SU-DHL-6 (cell line): ENCODE data around the gene PSMB9.
A peak's percentile ranks its signal among the peaks of the same experiment; 100 is the strongest.

ENCODE experiments used
- H2AFZ ChIP-seq: fragments of 200-600 bp; sonication (generic); 2 replicates; pipeline ENCODE4 v1.6.1; 2014; ENCODE audit warnings: low read depth, mild to moderate bottlenecking, moderate library complexity, mixed read lengths, antibody characterized with exemption, low read length; ENCODE audit not compliant: severe bottlenecking
- H3F3A ChIP-seq: fragments of 200-600 bp; shearing (Covaris generic); 2 replicates; pipeline ENCODE4 v1.6.0; 2016; ENCODE audit warnings: antibody characterized with exemption, mild to moderate bottlenecking; ENCODE audit not compliant: insufficient read depth
- H3K27ac ChIP-seq: fragments of 200-600 bp; sonication (generic); 2 replicates; pipeline ENCODE4 v1.5.1; 2016; ENCODE audit warnings: low read depth, mild to moderate bottlenecking, low read length, moderate library complexity, mixed read lengths
- H3K27me3 ChIP-seq: fragments of 200-600 bp; sonication (generic), shearing (Covaris generic); 2 replicates; pipeline ENCODE4 v1.6.0; 2014; ENCODE audit warnings: mild to moderate bottlenecking, low read length
- H3K36me3 ChIP-seq: fragments of 200-600 bp; sonication (generic); 2 replicates; pipeline ENCODE4 v1.6.1; 2014; ENCODE audit warnings: mild to moderate bottlenecking, low read length, mixed read lengths
- H3K4me2 ChIP-seq: fragments of 300-600, 200-600 bp; shearing (Covaris generic), sonication (generic); 2 replicates; pipeline ENCODE4 v1.6.0; 2014; ENCODE audit warnings: low read length, low read depth, mild to moderate bottlenecking; ENCODE audit not compliant: poor library complexity, severe bottlenecking
- H3K4me3 ChIP-seq: fragments of 200-600 bp; sonication (generic); 2 replicates; pipeline ENCODE4 v1.5.1; 2014; ENCODE audit warnings: antibody characterized with exemption, low read length, mild to moderate bottlenecking, mixed read lengths; ENCODE audit not compliant: insufficient read depth, poor library complexity, severe bottlenecking
- H3K79me2 ChIP-seq: fragments of 200-600 bp; sonication (generic); 2 replicates; pipeline ENCODE4 v1.6.1; 2014; ENCODE audit warnings: mild to moderate bottlenecking, low read length, moderate library complexity; ENCODE audit not compliant: insufficient read depth
- H3K9ac ChIP-seq: fragments of 200-600 bp; sonication (generic); 2 replicates; pipeline ENCODE4 v1.7.0; 2014; ENCODE audit warnings: mild to moderate bottlenecking, low read length
- H3K9me2 ChIP-seq: fragments of 200-600 bp; sonication (generic); replicated peaks from 2 replicates; pipeline ENCODE4 v1.6.1; 2014; ENCODE audit warnings: low read length; ENCODE audit not compliant: insufficient read depth
- H3K9me3 ChIP-seq: fragments of 200-600 bp; sonication (generic); 2 replicates; pipeline ENCODE4 v1.6.1; 2014; ENCODE audit warnings: low read length, mixed read lengths; ENCODE audit not compliant: insufficient read depth
- H4K20me1 ChIP-seq: fragments of 200-600 bp; sonication (generic); 2 replicates; pipeline ENCODE4 v1.6.1; 2014; ENCODE audit warnings: low read depth, mild to moderate bottlenecking, antibody characterized with exemption, low read length, moderate library complexity, mixed read lengths
- CTCF ChIP-seq: fragments of 200-600 bp; sonication (generic); IDR thresholded peaks from one replicate; pipeline ENCODE4 v1.5.1; 2017; ENCODE audit warnings: antibody characterized with exemption, mild to moderate bottlenecking, low read length, moderate library complexity; ENCODE audit not compliant: insufficient read depth, poor library complexity, severe bottlenecking
- EZH2phosphoT487 ChIP-seq: fragments of 200-600 bp; sonication (generic), shearing (Covaris generic); conservative IDR thresholded peaks from 2 replicates; pipeline ENCODE4 v1.6.1; 2018; ENCODE audit warnings: mild to moderate bottlenecking, antibody characterized with exemption, low read length, moderate library complexity, mixed read lengths

The PSMB9 gene

GRCh38 chr6:32842690-32843089 is 11.3 kb upstream of the PSMB9 start:
- H3K4me3 ChIP-seq: no peak overlapping the region
- H3K27me3 ChIP-seq: no peaks in the 10 kb centered on the region
- H2AFZ ChIP-seq: no peak overlapping the region
- H3K9me3 ChIP-seq: no peaks in the 10 kb centered on the region
- no peak for TF ChIP-seq EZH2phosphoT487
- no peak for TF ChIP-seq CTCF
- peaks cover 18% of the 10 kb centered on the region for H3F3A ChIP-seq
- H3K9ac ChIP-seq: no peak overlapping the region
- no peak overlapping the region for H3K27ac ChIP-seq
- H3K36me3 ChIP-seq: no peaks in the 10 kb centered on the region
- H3K79me2 ChIP-seq: peaks cover 4% of the 10 kb centered on the region; the same call in 1 of the 2 replicates
- H3K9me2 ChIP-seq: no peaks in the 10 kb centered on the region
- H4K20me1 ChIP-seq: no peaks in the 10 kb centered on the region
- H3K4me2 ChIP-seq: peak overlapping the region; percentile 86

GRCh38 chr6:32843331-32843978 is 10.5 kb upstream of the PSMB9 start:
- Histone ChIP-seq H3K9ac (peak overlapping the region; percentile 72), H3K9me2 (no peaks in the 10 kb centered on the region), H3K9me3 (no peaks in the 10 kb centered on the region), H3K27me3 (no peaks in the 10 kb centered on the region), H3F3A (peaks cover 18% of the 10 kb centered on the region), H3K79me2 (no peaks in the 10 kb centered on the region), H3K27ac (peak overlapping the region; percentile 78), H2AFZ (peak overlapping the region; percentile 66), H4K20me1 (no peaks in the 10 kb centered on the region), H3K4me2 (peak overlapping the region; percentile 86), H3K4me3 (peak overlapping the region; percentile 64), H3K36me3 (no peaks in the 10 kb centered on the region)
- no peak for TF ChIP-seq EZH2phosphoT487
- TF ChIP-seq CTCF: no peak

- Histone ChIP-seq H3K4me3 (peak within 1 kb of the TSS; percentile 64), H3K79me2 (no peaks in the 10 kb centered on the region), H3K4me2 (peak within 1 kb of the TSS; percentile 86), H3K9me2 (no peaks in the 10 kb centered on the region), H3F3A (peaks cover 18% of the 10 kb centered on the region), H3K9ac (peak within 1 kb of the TSS; percentile 72), H4K20me1 (no peaks in the 10 kb centered on the region), H2AFZ (peak within 1 kb of the TSS; percentile 66), H3K36me3 (no peaks in the 10 kb centered on the region), H3K27ac (peak within 1 kb of the TSS; percentile 78), H3K9me3 (no peaks in the 10 kb centered on the region), H3K27me3 (no peaks in the 10 kb centered on the region)
- TF ChIP-seq EZH2phosphoT487 (no peak), CTCF (no peak)
Measured at GRCh38 chr6:32843979-32844838, 9.8 kb upstream of the PSMB9 start, which contains the start of gene PSMB8. TSS of gene PSMB8 (minus strand) at chr6:32844047. CDS start at chr6:32843996, 51 bp downstream.
